ENCODE data around the gene ARMC2. TPM values are rescaled to one million over a fixed set of nuclear protein-coding genes. Genes with fewer than 3 reads are reported as not detected.

ARMC2 gene
- total and polyA plus RNA-seq, 5 experiments from 2014 or later = 2.4 to 9.4 (median 4.9) TPM

DNA sequence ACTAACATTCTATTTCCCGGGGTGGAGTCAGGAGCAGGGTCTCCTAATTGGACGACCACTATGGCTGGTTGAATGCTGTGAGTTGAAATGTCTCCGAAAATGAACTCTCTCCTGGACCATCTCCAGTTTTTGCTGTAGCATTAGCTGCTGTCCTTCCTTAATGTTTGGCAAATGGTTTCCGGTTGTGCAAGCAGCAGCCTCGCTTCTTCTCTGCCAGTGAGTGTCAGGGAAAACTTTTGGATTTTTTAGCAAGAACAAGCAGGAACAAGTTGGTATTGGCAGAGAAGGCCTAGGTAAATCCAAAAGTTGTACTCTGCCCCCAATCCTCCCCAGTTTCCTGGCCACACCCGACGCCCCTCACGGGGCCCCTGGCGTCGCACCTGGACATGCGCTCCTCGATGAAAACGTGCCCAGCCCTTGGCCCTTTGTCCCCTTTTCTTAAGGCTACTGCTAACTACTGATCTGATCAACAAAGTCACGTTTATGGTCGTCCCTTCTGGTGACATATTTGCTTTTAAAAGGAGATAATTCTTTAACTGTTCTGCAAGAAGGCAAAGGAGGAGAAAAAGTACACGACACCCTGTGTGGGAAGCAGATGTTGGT, 103.2 kb downstream of the ARMC2 start:
- peaks cover 0 to 5% (median 0%) of the 10 kb centered on the region in 3 donors for H3K36me3 Mint-ChIP-seq
- H3K4me1 Mint-ChIP-seq = peaks cover 7 to 20% (median 7%) of the 10 kb centered on the region in 4 donors
- H3K9me3 Mint-ChIP-seq = no peaks in the 10 kb centered on the region
- DNase-seq (no peak), ATAC-seq (no peak)
- no peak overlapping the region for H3K27ac Mint-ChIP-seq
- H3K27me3 Mint-ChIP-seq = no peaks in the 10 kb centered on the region
- no peak overlapping the region for H3K4me3 Mint-ChIP-seq
- POLR2A ChIA-PET = no interaction called here

- POLR2A ChIA-PET = no interaction called here
- H3K4me1 Mint-ChIP-seq = peaks cover 0 to 11% (median under 1%) of the 10 kb centered on the region in 4 donors
Observed at GRCh38 chr6:108952776-108953486, 104.7 kb downstream of the ARMC2 start.

GRCh38 chr6:108953681-108954080, 105.5 kb downstream of the ARMC2 start:
- no peaks in the 10 kb centered on the region for H3K9me3 Mint-ChIP-seq
- no peaks in the 10 kb centered on the region for H3K27me3 Mint-ChIP-seq
- DNase-seq (no peak), ATAC-seq (no peak)
- peak overlapping the region in 1 of 10 donors; percentile 27 for H3K27ac Mint-ChIP-seq
- H3K36me3 Mint-ChIP-seq = peaks cover 0 to 5% (median 0%) of the 10 kb centered on the region in 3 donors
- POLR2A ChIA-PET = interaction anchor here (0.5 kb wide), 1 partner anchor 392 kb away, joined by 3 read pairs; no protein-coding TSS in a partner anchor
- H3K4me1 Mint-ChIP-seq = peaks cover 0 to 11% (median 0%) of the 10 kb centered on the region in 4 donors
- H3K4me3 Mint-ChIP-seq = no peak overlapping the region

More at GRCh38 chr6:108952776-108953486, 104.7 kb downstream of the ARMC2 start:
- H3K27ac Mint-ChIP-seq = no peak overlapping the region
- ATAC-seq = no peak
- DNase-seq = no peak
- H3K27me3 Mint-ChIP-seq = no peaks in the 10 kb centered on the region
- H3K4me3 Mint-ChIP-seq = no peak overlapping the region
- no peaks in the 10 kb centered on the region for H3K9me3 Mint-ChIP-seq
- peaks cover 0 to 5% (median 0%) of the 10 kb centered on the region in 3 donors for H3K36me3 Mint-ChIP-seq

DNA sequence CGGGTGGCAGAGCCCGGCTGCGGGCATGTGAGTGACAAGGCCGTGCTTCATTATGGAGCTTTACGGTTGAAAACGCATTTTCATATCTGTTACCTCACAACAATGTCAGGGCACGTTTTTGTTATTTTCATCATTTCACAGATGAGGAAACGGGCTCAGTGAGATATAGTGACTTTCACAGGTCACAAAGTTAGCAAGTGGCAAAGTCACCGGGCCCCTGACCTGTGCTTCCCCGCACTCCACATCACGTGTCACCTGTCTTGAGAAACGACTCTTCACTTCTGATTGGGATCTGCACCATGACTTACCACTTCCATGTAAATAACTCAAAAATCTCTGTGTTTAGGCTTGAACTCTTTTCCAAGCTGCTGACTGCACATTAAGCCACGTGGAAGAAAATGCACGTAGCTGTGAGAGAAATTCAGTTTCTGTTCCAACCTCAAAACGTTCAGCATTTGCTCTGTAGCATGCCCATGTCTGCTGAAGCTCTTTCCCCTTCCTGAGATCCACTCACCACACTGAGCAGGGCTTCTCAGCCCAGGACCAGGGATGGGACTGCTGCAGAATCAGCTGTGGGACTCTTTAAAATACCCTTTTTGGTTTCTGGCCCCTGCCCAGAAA, 107.2 kb downstream of the ARMC2 start:
- H3K4me1 Mint-ChIP-seq = peaks cover 2 to 20% (median 10%) of the 10 kb centered on the region in 4 donors
- ATAC-seq = no peak
- no peak for DNase-seq
- peaks cover 0 to 5% (median 0%) of the 10 kb centered on the region in 3 donors for H3K36me3 Mint-ChIP-seq
- POLR2A ChIA-PET = no interaction called here
- no peaks in the 10 kb centered on the region for H3K9me3 Mint-ChIP-seq
- H3K4me3 Mint-ChIP-seq = no peak overlapping the region
- H3K27ac Mint-ChIP-seq = peak overlapping the region in 1 of 10 donors; percentile 4
- H3K27me3 Mint-ChIP-seq = no peaks in the 10 kb centered on the region

DNA sequence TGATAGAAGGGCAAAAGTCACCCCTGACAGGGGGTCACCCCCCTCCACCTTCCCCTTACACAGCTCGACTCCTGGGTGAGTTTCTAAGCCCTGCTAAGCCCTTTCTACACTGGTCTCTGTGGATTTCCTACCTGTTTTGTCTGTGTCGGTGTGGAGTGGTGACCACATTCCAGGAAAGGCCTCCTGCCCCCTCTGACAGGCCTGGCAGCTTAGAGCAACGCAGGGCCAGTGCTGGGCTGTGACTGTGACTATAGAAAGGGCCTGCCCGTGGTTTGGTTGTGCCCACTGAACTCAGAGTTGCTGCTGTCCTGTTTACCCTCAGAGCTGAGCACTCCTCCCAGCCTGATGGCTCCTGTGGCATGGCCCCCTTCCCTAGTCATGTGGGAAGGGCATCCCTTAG, 109.0 kb downstream of the ARMC2 start:
- no peak overlapping the region for H3K4me3 Mint-ChIP-seq
- POLR2A ChIA-PET = no interaction called here
- peaks cover 0 to 5% (median 0%) of the 10 kb centered on the region in 3 donors for H3K36me3 Mint-ChIP-seq
- ATAC-seq (no peak), DNase-seq (no peak)
- no peak overlapping the region for H3K27ac Mint-ChIP-seq
- peaks cover 2 to 21% (median 10%) of the 10 kb centered on the region in 4 donors for H3K4me1 Mint-ChIP-seq
- no peaks in the 10 kb centered on the region for H3K27me3 Mint-ChIP-seq
- H3K9me3 Mint-ChIP-seq = no peaks in the 10 kb centered on the region

- Mint-ChIP-seq H3K27ac (peak overlapping the region in 2 of 10 donors; percentile 41 to 75), H3K4me1 (peaks cover 2 to 21% (median 10%) of the 10 kb centered on the region in 4 donors), H3K27me3 (no peaks in the 10 kb centered on the region), H3K4me3 (peak overlapping the region in 1 of 10 donors; percentile 32), H3K9me3 (no peaks in the 10 kb centered on the region), H3K36me3 (peaks cover 0 to under 1% (median 0%) of the 10 kb centered on the region in 3 donors)
- ATAC-seq (no peak), DNase-seq (no peak)
- POLR2A ChIA-PET = no interaction called here
Observed at GRCh38 chr6:108958900-108959770, 110.9 kb downstream of the ARMC2 start.

DNA sequence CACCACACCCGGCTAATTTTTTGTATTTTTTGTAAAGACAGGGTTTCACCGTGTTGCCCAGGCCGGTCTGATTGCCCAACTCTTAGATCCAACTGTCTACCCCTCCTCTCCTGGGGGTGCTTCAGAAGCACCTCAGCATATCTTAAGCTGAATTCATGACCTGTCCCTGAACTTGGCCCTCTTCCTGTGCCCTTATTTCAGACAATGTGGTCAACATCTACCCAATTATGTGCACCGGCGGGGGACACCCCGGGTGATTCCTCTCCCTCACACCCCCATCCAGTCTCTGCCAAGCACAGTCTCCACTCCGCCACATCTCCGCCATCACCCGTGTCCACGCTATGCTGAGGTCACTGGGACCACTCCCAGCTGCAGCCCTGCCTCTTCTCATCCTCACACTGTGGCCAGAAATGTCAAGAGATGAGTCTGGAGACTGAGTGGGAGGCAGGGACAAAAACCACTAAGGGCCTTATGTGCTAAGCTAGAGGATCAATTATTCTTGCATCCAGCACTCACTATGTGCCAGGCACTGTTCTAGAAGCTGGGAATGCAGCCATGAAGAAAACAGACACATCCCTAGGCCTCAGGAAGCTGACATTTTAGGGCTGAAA, 111.9 kb downstream of the ARMC2 start:
- no peak for ATAC-seq
- peaks cover 2 to 20% (median 10%) of the 10 kb centered on the region in 4 donors for H3K4me1 Mint-ChIP-seq
- no peaks in the 10 kb centered on the region for H3K27me3 Mint-ChIP-seq
- no peak for DNase-seq
- H3K4me3 Mint-ChIP-seq = peak overlapping the region in 1 of 10 donors; percentile 5
- H3K9me3 Mint-ChIP-seq = no peaks in the 10 kb centered on the region
- peaks cover 0 to 3% (median 1%) of the 10 kb centered on the region in 3 donors for H3K36me3 Mint-ChIP-seq
- peak overlapping the region in 1 of 10 donors; percentile 54 for H3K27ac Mint-ChIP-seq
- POLR2A ChIA-PET = no interaction called here

- DNase-seq = no peak
- ATAC-seq = no peak
- Mint-ChIP-seq H3K4me3 (no peak overlapping the region), H3K27me3 (no peaks in the 10 kb centered on the region), H3K36me3 (peaks cover 0 to 3% (median 3%) of the 10 kb centered on the region in 3 donors), H3K9me3 (no peaks in the 10 kb centered on the region), H3K4me1 (peaks cover 2 to 14% (median 10%) of the 10 kb centered on the region in 4 donors), H3K27ac (peak overlapping the region in 1 of 10 donors; percentile 54)
- POLR2A ChIA-PET = no interaction called here
Observed at GRCh38 chr6:108960601-108961000, 112.4 kb downstream of the ARMC2 start.

GRCh38 chr6:108961077-108961476, 112.9 kb downstream of the ARMC2 start:
- POLR2A ChIA-PET = no interaction called here
- Mint-ChIP-seq H3K4me1 (peaks cover 2 to 14% (median 10%) of the 10 kb centered on the region in 4 donors), H3K27ac (no peak overlapping the region), H3K27me3 (no peaks in the 10 kb centered on the region), H3K36me3 (peaks cover 0 to 3% (median 3%) of the 10 kb centered on the region in 3 donors), H3K4me3 (no peak overlapping the region), H3K9me3 (no peaks in the 10 kb centered on the region)
- no peak for DNase-seq
- no peak for ATAC-seq

DNA sequence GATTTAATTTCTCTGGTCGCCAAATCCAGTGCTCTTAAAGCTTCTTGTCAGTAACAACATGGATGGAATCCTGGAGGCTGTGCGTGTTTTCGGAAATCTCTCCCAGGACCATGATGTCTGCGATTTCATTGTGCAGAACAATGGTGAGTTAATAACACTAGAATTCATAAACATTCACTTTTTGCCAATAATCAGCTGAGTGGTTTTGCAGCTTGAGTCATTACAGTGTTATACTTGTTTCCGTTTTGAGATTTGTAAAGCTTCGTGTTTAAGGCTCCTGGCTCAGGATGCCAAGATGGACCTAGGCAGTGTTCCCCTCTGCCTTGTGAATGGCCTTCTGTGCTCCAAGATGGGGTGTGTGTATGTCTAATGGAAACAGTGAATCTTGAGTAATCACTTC, 113.8 kb downstream of the ARMC2 start:
- DNase-seq (no peak), ATAC-seq (no peak)
- POLR2A ChIA-PET = no interaction called here
- no peaks in the 10 kb centered on the region for H3K9me3 Mint-ChIP-seq
- H3K36me3 Mint-ChIP-seq = peaks cover 0 to 3% (median 3%) of the 10 kb centered on the region in 3 donors
- H3K4me3 Mint-ChIP-seq = no peak overlapping the region
- peaks cover 2 to 22% (median 11%) of the 10 kb centered on the region in 4 donors for H3K4me1 Mint-ChIP-seq
- H3K27me3 Mint-ChIP-seq = no peaks in the 10 kb centered on the region
- H3K27ac Mint-ChIP-seq = no peak overlapping the region

DNA sequence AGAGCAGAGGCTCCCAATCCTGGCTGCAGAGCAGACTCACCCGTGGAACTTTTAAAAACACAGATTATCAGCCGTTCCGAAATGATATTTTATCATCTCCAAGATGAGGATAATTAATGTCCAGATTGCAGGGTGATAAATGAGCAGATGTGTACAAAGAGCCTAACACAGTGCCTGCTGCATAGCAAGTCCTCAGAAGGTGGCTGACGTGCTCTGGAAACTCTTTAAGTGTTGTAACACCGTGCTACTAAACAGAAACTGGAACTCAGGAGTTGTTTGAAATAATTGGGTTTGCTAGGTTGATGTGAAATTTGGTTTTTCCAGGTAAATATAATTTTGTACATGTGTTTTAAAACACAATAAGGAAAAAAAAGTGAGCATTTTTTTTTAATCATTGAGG, 118.0 kb downstream of the ARMC2 start:
- Mint-ChIP-seq H3K4me1 (peaks cover 0 to 31% (median 7%) of the 10 kb centered on the region in 4 donors), H3K9me3 (no peaks in the 10 kb centered on the region), H3K27me3 (no peaks in the 10 kb centered on the region), H3K36me3 (peaks cover 0 to 3% (median 3%) of the 10 kb centered on the region in 3 donors), H3K27ac (peak overlapping the region in 1 of 10 donors; percentile 56), H3K4me3 (no peak overlapping the region)
- DNase-seq = no peak
- no peak for ATAC-seq
- POLR2A ChIA-PET = no interaction called here
